Measurements from ENCODE around the gene PARVA. TPM values are rescaled to one million over a fixed set of nuclear protein-coding genes. Genes with fewer than 3 reads are reported as not detected.

The PARVA gene
- total RNA-seq, 1 donor from 2014 or later: 170 TPM

DNA sequence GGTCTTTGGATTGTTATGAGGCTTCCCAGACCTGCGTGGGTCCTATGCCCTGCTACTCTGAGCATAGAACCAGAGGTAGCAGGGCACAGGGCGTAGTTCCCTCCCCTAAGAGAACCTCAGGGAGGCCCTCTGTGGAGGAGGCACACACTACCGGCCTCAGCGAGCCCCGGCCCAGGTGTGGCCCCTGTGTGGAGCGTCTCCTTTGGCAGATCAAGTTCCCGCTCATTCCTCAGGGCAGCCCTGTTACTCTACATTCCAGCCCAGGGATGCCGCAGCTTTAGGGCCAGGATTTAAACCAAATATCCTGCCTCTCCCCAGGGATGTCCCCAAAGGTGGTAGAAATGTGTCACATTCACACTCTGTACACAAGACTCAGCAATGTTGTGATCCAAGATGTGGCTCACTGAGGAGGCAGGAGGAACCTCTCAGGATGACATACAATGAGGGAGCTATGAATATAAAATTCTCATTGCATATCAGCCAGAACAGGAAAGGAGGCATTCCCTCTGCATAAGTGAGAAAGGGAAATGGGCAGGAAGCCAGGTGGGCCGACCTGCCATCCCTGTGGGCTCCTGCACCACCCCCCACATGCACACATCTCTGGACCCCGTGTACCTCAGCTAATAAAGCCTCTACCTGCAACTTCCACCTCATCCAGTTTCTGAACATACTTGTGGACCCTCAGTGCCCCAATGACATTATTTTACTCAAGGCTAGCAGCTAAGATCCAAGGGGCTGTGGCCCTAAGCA is 165.0 kb downstream of the PARVA start:
- peak overlapping the region; percentile 17 for H3K27ac Mint-ChIP-seq (ENCODE audit: unreplicated experiment)

DNA sequence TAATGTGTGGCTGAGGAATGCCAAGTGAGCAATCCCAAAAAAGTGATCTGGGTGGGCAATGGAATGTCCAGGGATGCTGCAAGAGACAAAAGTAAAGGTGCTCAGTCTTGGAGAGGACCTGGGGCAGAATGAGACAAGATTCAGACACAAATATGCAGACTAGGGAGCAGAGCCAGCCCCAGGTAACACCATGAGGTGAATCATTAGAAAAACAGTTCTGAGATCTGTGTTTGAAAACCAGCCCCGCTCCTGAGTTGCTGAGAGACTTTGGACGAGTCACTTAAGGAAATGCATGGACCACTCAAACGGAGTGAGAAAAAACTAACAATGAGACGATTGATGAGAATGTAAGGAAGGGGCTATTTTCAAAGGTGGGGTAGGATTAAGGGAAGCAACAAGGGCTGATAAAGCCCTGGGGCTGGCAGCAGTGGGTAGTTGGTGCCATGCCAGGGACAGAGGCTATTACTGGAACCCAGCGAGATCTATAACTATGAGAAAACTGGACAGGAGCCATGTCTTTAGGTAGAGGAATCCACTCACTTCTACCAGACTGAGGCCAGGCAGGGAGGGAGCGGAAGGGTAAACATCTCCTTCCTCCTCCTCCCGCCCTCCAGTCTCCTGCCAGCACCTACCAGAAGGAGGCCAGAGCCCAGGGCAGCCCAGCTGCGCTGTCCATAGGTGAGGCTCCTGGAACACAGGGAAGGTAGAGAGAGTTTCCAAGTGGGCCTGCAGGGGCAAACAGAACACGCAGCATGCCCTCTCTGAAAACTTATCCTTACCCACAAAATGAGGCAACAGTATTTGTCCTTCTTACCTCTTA is 166.4 kb downstream of the PARVA start:
- DNase-seq (ENCODE audit: low spot score): no peak
- TF ChIP-seq, protein P1, sequence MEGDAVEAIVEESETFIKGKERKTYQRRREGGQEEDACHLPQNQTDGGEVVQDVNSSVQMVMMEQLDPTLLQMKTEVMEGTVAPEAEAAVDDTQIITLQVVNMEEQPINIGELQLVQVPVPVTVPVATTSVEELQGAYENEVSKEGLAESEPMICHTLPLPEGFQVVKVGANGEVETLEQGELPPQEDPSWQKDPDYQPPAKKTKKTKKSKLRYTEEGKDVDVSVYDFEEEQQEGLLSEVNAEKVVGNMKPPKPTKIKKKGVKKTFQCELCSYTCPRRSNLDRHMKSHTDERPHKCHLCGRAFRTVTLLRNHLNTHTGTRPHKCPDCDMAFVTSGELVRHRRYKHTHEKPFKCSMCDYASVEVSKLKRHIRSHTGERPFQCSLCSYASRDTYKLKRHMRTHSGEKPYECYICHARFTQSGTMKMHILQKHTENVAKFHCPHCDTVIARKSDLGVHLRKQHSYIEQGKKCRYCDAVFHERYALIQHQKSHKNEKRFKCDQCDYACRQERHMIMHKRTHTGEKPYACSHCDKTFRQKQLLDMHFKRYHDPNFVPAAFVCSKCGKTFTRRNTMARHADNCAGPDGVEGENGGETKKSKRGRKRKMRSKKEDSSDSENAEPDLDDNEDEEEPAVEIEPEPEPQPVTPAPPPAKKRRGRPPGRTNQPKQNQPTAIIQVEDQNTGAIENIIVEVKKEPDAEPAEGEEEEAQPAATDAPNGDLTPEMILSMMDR (IDR thresholded peaks at IDR 0.05): peak; percentile 16
- H3K4me3 Mint-ChIP-seq (ENCODE audit: unreplicated experiment): no peak overlapping the region

More for the DNA sequence above, 165.0 kb downstream of the PARVA start:
- DNase-seq (ENCODE audit: low spot score): no peak
- no peaks in the 10 kb centered on the region for H3K27me3 Mint-ChIP-seq (ENCODE audit: low read depth)
- no peak overlapping the region for H3K4me3 Mint-ChIP-seq (ENCODE audit: unreplicated experiment)
- TF ChIP-seq, protein P1 (IDR thresholded peaks at IDR 0.05): no peak
- no peaks in the 10 kb centered on the region for H3K9me3 Mint-ChIP-seq (ENCODE audit: low read depth)
- H3K4me1 Mint-ChIP-seq (ENCODE audit: low read depth): peaks cover 68% of the 10 kb centered on the region
- H3K36me3 Mint-ChIP-seq (ENCODE audit: low read depth): no peaks in the 10 kb centered on the region

DNA sequence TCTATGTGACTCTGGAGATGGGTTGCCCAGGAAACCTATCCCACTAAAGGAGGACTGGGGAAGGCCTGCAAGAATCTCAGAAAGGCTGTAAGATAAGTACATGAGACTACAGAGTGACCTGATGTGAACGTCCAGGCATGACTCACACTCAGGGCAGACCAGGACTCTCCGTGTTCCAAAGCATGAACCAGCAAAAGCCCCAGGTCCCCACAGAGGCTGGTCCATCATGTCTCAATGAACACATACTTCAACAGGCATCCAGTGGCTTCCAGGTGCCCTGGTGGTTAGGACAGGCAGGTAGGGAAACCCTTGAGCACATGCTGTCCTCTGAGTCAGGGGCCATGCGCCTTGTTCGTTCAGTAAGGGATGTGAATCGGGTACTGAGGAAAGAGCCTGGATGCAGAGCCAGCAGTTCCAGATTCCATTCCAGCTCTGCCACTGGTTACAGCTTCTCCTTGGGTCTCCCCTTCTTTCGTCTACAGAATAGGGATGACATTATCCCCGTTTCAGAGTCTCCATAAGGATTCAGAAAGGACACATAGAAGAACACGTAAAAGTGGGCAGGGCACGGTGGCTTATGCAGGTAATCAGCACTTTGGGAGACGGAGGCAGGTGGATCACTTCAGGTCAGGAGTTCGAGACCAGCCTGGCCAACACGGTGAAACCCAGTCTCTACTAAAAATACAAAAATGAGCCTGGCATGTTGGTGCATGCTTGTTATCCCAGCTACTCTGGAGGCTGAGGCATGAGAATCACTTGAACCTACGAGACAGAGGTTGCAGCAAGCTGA is 167.8 kb downstream of the PARVA start:
- Mint-ChIP-seq H3K27me3 (ENCODE audit: low read depth) (no peaks in the 10 kb centered on the region), H3K4me1 (ENCODE audit: low read depth) (peaks cover 48% of the 10 kb centered on the region), H3K27ac (ENCODE audit: unreplicated experiment) (no peak overlapping the region), H3K4me3 (ENCODE audit: unreplicated experiment) (no peak overlapping the region), H3K36me3 (ENCODE audit: low read depth) (no peaks in the 10 kb centered on the region), H3K9me3 (ENCODE audit: low read depth) (no peaks in the 10 kb centered on the region)
- DNase-seq (ENCODE audit: low spot score): no peak
- TF ChIP-seq, protein P1 (IDR thresholded peaks at IDR 0.05): no peak

More for the DNA sequence above, 166.4 kb downstream of the PARVA start:
- H3K36me3 Mint-ChIP-seq (ENCODE audit: low read depth): no peaks in the 10 kb centered on the region
- peak overlapping the region; percentile 37 for H3K27ac Mint-ChIP-seq (ENCODE audit: unreplicated experiment)
- H3K4me1 Mint-ChIP-seq (ENCODE audit: low read depth): peaks cover 62% of the 10 kb centered on the region
- H3K27me3 Mint-ChIP-seq (ENCODE audit: low read depth): no peaks in the 10 kb centered on the region
- no peaks in the 10 kb centered on the region for H3K9me3 Mint-ChIP-seq (ENCODE audit: low read depth)

DNA sequence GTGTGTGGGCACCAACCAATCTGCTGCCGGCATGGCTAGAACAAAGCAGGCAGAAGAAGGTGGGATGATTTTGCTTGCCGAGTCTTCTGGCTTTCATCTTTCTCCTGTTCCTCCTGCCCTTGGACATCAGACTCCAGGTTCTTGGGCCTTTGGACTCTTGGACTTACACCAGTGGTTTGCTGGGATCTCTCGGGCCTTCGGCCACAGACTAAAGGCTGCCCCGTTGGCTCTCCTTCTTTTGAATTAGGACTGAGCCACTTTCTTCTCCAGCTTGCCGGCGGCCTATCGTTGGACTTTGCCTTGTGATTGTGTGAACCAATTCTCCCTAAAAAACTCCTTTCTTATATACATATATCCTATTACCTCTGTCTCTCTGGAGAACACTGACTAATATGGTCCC is 168.8 kb downstream of the PARVA start:
- no peak overlapping the region for H3K27ac Mint-ChIP-seq (ENCODE audit: unreplicated experiment)
- peaks cover 39% of the 10 kb centered on the region for H3K4me1 Mint-ChIP-seq (ENCODE audit: low read depth)
- H3K36me3 Mint-ChIP-seq (ENCODE audit: low read depth): no peaks in the 10 kb centered on the region
- H3K9me3 Mint-ChIP-seq (ENCODE audit: low read depth): no peaks in the 10 kb centered on the region
- no peak for DNase-seq (ENCODE audit: low spot score)
- H3K4me3 Mint-ChIP-seq (ENCODE audit: unreplicated experiment): no peak overlapping the region
- TF ChIP-seq, protein P1 (IDR thresholded peaks at IDR 0.05): no peak
- H3K27me3 Mint-ChIP-seq (ENCODE audit: low read depth): no peaks in the 10 kb centered on the region

DNA sequence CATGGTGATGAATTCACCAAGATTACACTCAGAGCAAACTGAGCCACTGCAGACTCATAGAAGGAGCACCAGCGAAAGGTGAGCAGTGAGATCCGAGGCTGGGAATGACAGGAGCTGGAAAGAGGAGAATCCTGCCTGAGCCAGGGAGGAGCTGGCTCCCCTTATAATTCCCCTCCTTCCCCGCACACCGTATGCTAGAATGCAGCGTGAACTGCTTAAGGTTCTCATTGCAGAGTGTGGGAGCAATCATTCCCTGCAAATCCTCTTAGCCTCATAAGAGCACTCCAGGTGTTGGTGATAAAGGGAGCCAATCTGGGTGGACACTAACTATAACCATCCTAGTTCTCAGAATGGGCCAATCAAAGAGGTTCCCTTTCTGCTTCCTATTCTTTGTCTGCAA is 169.3 kb downstream of the PARVA start:
- Mint-ChIP-seq H3K27ac (ENCODE audit: unreplicated experiment) (no peak overlapping the region), H3K27me3 (ENCODE audit: low read depth) (no peaks in the 10 kb centered on the region), H3K9me3 (ENCODE audit: low read depth) (no peaks in the 10 kb centered on the region)

More for the DNA sequence above, 169.3 kb downstream of the PARVA start:
- TF ChIP-seq, protein P1 (IDR thresholded peaks at IDR 0.05): no peak
- Mint-ChIP-seq H3K36me3 (ENCODE audit: low read depth) (no peaks in the 10 kb centered on the region), H3K4me3 (ENCODE audit: unreplicated experiment) (no peak overlapping the region), H3K4me1 (ENCODE audit: low read depth) (peaks cover 34% of the 10 kb centered on the region)
- DNase-seq (ENCODE audit: low spot score): no peak

All from chondrocyte (in vitro differentiated cells).